ENCODE data around the gene SS18.

DNA sequence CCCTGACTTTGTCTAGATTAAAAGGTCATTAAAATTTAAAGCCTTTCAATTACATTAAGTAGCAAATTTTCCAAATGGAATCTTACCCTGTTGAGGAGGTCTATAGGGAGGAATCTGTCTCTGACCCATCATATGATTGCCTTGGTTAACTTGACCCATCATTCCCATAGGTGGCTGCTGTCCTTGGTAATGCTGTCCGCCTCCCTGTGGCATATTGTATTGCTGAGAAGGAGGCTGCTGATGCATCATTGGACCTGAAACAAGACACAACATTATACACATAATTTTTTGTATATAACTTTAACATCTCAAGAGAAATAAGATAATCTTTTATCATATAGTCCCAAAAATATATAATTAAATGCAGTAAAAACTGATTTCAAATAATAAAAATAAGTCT lies 51.2 kb downstream of the SS18 start:
- TF ChIP-seq, protein P1, sequence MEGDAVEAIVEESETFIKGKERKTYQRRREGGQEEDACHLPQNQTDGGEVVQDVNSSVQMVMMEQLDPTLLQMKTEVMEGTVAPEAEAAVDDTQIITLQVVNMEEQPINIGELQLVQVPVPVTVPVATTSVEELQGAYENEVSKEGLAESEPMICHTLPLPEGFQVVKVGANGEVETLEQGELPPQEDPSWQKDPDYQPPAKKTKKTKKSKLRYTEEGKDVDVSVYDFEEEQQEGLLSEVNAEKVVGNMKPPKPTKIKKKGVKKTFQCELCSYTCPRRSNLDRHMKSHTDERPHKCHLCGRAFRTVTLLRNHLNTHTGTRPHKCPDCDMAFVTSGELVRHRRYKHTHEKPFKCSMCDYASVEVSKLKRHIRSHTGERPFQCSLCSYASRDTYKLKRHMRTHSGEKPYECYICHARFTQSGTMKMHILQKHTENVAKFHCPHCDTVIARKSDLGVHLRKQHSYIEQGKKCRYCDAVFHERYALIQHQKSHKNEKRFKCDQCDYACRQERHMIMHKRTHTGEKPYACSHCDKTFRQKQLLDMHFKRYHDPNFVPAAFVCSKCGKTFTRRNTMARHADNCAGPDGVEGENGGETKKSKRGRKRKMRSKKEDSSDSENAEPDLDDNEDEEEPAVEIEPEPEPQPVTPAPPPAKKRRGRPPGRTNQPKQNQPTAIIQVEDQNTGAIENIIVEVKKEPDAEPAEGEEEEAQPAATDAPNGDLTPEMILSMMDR (IDR thresholded peaks at IDR 0.05; ENCODE audit: low read depth, low read length) = no peak
- no peak for TF ChIP-seq EZH2phosphoT487 (IDR thresholded peaks at IDR 0.05; ENCODE audit: low read depth)

All from OCI-LY3 (cell line).